ENCODE data around the gene CYP21A2.
"Not testable (repeated sequence)": the region's sequence is repeated elsewhere in the genome, so short reads cannot be mapped to it uniquely, and the experiment has no call there.

Gene CYP21A2

DNA sequence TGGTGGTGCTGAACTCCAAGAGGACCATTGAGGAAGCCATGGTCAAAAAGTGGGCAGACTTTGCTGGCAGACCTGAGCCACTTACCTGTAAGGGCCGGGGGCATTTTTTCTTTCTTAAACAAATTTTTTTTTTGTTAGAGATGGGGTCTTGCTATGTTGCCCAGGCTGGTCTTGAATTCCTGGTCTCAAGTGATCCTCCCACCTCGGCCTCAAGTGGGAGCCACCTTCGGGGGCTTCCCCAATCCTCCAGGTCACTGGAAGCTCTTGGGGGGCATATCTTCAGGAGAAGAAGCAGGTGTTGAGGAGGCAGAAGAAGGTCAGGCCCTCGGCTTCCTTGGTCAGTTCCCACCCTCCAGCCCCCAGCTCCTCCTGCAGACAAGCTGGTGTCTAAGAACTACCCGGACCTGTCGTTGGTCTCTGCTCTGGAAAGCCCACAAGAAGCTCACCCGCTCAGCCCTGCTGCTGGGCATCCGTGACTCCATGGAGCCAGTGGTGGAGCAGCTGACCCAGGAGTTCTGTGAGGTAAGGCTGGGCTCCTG, 32.2 kb upstream of the CYP21A2 start:
- not testable (repeated sequence) for H4K20me1 ChIP-seq (ENCODE audit: insufficient read depth, low read length); H3K27me3 ChIP-seq (ENCODE audit: low read depth, low read length); H3K9me3 ChIP-seq (ENCODE audit: insufficient read depth, low read length); H2AFZ ChIP-seq (ENCODE audit: low read depth, low read length); H3K27ac ChIP-seq (ENCODE audit: low read length); H3K79me2 ChIP-seq (ENCODE audit: low read length); H3K4me3 ChIP-seq (ENCODE audit: low read length); H3K36me3 ChIP-seq (replicated peaks; ENCODE audit: low read depth, low read length); H3K4me2 ChIP-seq (ENCODE audit: low read length); H3K4me1 ChIP-seq (ENCODE audit: low read length); H3K9ac ChIP-seq (ENCODE audit: low read length)

- not testable (repeated sequence) for H3K27ac ChIP-seq (ENCODE audit: low read length); H3K4me2 ChIP-seq (ENCODE audit: low read length); H4K20me1 ChIP-seq (ENCODE audit: insufficient read depth, low read length); H3K4me3 ChIP-seq (ENCODE audit: low read length); H3K27me3 ChIP-seq (ENCODE audit: low read depth, low read length); H3K4me1 ChIP-seq (ENCODE audit: low read length); H3K9ac ChIP-seq (ENCODE audit: low read length); H3K36me3 ChIP-seq (replicated peaks; ENCODE audit: low read depth, low read length); H2AFZ ChIP-seq (ENCODE audit: low read depth, low read length); H3K79me2 ChIP-seq (ENCODE audit: low read length); H3K9me3 ChIP-seq (ENCODE audit: insufficient read depth, low read length)
Measured at GRCh38 chr6:32007086-32007485, 31.1 kb upstream of the CYP21A2 start.

DNA sequence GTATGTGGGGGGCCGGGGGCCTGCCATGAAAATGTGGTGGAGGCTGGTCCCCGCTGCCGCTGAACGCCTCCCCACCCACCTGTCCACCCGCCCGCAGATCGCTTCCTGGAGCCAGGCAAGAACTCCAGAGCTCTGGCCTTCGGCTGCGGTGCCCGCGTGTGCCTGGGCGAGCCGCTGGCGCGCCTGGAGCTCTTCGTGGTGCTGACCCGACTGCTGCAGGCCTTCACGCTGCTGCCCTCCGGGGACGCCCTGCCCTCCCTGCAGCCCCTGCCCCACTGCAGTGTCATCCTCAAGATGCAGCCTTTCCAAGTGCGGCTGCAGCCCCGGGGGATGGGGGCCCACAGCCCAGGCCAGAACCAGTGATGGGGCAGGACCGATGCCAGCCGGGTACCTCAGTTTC, 30.2 kb upstream of the CYP21A2 start:
- not testable (repeated sequence) for H4K20me1 ChIP-seq (ENCODE audit: insufficient read depth, low read length); H3K27ac ChIP-seq (ENCODE audit: low read length); H3K4me2 ChIP-seq (ENCODE audit: low read length); H3K9ac ChIP-seq (ENCODE audit: low read length); H3K36me3 ChIP-seq (replicated peaks; ENCODE audit: low read depth, low read length); H3K4me3 ChIP-seq (ENCODE audit: low read length); H2AFZ ChIP-seq (ENCODE audit: low read depth, low read length); H3K79me2 ChIP-seq (ENCODE audit: low read length); H3K9me3 ChIP-seq (ENCODE audit: insufficient read depth, low read length); H3K27me3 ChIP-seq (ENCODE audit: low read depth, low read length); H3K4me1 ChIP-seq (ENCODE audit: low read length)

DNA sequence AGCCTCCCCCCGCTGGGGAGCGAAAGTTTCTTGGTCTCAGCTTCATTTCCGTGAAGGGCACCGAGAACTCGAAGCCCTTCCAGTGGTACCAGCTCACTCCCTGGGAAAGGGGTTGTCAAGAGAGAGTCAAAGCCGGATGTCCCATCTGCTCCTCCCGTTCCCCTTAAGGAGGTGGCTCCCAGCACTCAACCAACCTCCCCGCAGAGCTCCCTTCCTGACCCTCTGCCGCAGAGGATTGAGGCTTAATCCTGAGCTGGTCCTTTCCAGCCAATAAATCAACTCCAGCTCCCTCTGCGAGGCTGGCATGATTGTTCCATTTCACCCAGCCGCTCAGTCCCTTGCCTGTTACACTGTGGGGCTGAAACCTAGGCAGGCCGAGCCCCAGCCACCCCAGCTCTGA, 29.6 kb upstream of the CYP21A2 start:
- not testable (repeated sequence) for H4K20me1 ChIP-seq (ENCODE audit: insufficient read depth, low read length); H3K36me3 ChIP-seq (replicated peaks; ENCODE audit: low read depth, low read length); H3K4me3 ChIP-seq (ENCODE audit: low read length); H2AFZ ChIP-seq (ENCODE audit: low read depth, low read length); H3K4me1 ChIP-seq (ENCODE audit: low read length); H3K27ac ChIP-seq (ENCODE audit: low read length); H3K9me3 ChIP-seq (ENCODE audit: insufficient read depth, low read length); H3K79me2 ChIP-seq (ENCODE audit: low read length); H3K4me2 ChIP-seq (ENCODE audit: low read length); H3K27me3 ChIP-seq (ENCODE audit: low read depth, low read length); H3K9ac ChIP-seq (ENCODE audit: low read length)

GRCh38 chr6:32009537-32009936, 28.7 kb upstream of the CYP21A2 start:
- H3K27me3 ChIP-seq (ENCODE audit: low read depth, low read length) = not testable (repeated sequence)

GRCh38 chr6:32010856-32011530, 27.2 kb upstream of the CYP21A2 start:
- not testable (repeated sequence) for H4K20me1 ChIP-seq (ENCODE audit: insufficient read depth, low read length); H3K4me3 ChIP-seq (ENCODE audit: low read length); H3K27me3 ChIP-seq (ENCODE audit: low read depth, low read length); H3K36me3 ChIP-seq (replicated peaks; ENCODE audit: low read depth, low read length); H3K4me1 ChIP-seq (ENCODE audit: low read length); H3K4me2 ChIP-seq (ENCODE audit: low read length); H3K9me3 ChIP-seq (ENCODE audit: insufficient read depth, low read length); H3K9ac ChIP-seq (ENCODE audit: low read length); H3K79me2 ChIP-seq (ENCODE audit: low read length); H3K27ac ChIP-seq (ENCODE audit: low read length); H2AFZ ChIP-seq (ENCODE audit: low read depth, low read length)

More at GRCh38 chr6:32009537-32009936, 28.7 kb upstream of the CYP21A2 start:
- H3K4me3 ChIP-seq (ENCODE audit: low read length); H3K4me1 ChIP-seq (ENCODE audit: low read length); H3K4me2 ChIP-seq (ENCODE audit: low read length); H3K79me2 ChIP-seq (ENCODE audit: low read length); H3K36me3 ChIP-seq (replicated peaks; ENCODE audit: low read depth, low read length); H3K9ac ChIP-seq (ENCODE audit: low read length); H4K20me1 ChIP-seq (ENCODE audit: insufficient read depth, low read length); H2AFZ ChIP-seq (ENCODE audit: low read depth, low read length); H3K9me3 ChIP-seq (ENCODE audit: insufficient read depth, low read length); H3K27ac ChIP-seq (ENCODE audit: low read length): not testable (repeated sequence)

- not testable (repeated sequence) for H3K27me3 ChIP-seq (ENCODE audit: low read depth, low read length); H2AFZ ChIP-seq (ENCODE audit: low read depth, low read length); H3K4me3 ChIP-seq (ENCODE audit: low read length); H3K9me3 ChIP-seq (ENCODE audit: insufficient read depth, low read length); H3K4me1 ChIP-seq (ENCODE audit: low read length); H3K79me2 ChIP-seq (ENCODE audit: low read length); H3K9ac ChIP-seq (ENCODE audit: low read length); H3K36me3 ChIP-seq (replicated peaks; ENCODE audit: low read depth, low read length); H3K4me2 ChIP-seq (ENCODE audit: low read length); H4K20me1 ChIP-seq (ENCODE audit: insufficient read depth, low read length); H3K27ac ChIP-seq (ENCODE audit: low read length)
Measured at GRCh38 chr6:32012941-32013617, 25.1 kb upstream of the CYP21A2 start.

- H3K27me3 ChIP-seq (ENCODE audit: low read depth, low read length); H3K4me1 ChIP-seq (ENCODE audit: low read length); H4K20me1 ChIP-seq (ENCODE audit: insufficient read depth, low read length); H3K4me2 ChIP-seq (ENCODE audit: low read length); H3K27ac ChIP-seq (ENCODE audit: low read length); H3K9me3 ChIP-seq (ENCODE audit: insufficient read depth, low read length); H3K36me3 ChIP-seq (replicated peaks; ENCODE audit: low read depth, low read length); H3K9ac ChIP-seq (ENCODE audit: low read length); H2AFZ ChIP-seq (ENCODE audit: low read depth, low read length); H3K79me2 ChIP-seq (ENCODE audit: low read length); H3K4me3 ChIP-seq (ENCODE audit: low read length): not testable (repeated sequence)
Measured at GRCh38 chr6:32013738-32014137, 24.5 kb upstream of the CYP21A2 start.

GRCh38 chr6:32014547-32014946, 23.7 kb upstream of the CYP21A2 start, which contains the start of gene C4B:
Gene C4B, plus strand, starts transcription at chr6:32014795. Its CDS starts 51 bp downstream, at chr6:32014846.
- H4K20me1 ChIP-seq (ENCODE audit: insufficient read depth, low read length); H3K4me2 ChIP-seq (ENCODE audit: low read length); H3K9me3 ChIP-seq (ENCODE audit: insufficient read depth, low read length); H3K9ac ChIP-seq (ENCODE audit: low read length); H3K79me2 ChIP-seq (ENCODE audit: low read length); H2AFZ ChIP-seq (ENCODE audit: low read depth, low read length); H3K27ac ChIP-seq (ENCODE audit: low read length); H3K36me3 ChIP-seq (replicated peaks; ENCODE audit: low read depth, low read length); H3K27me3 ChIP-seq (ENCODE audit: low read depth, low read length); H3K4me1 ChIP-seq (ENCODE audit: low read length); H3K4me3 ChIP-seq (ENCODE audit: low read length): not testable (repeated sequence)

Data from OCI-LY3 (cell line).